ENCODE results near the gene TXLNG.
"Not testable (repeated sequence)": the region's sequence is repeated elsewhere in the genome, so short reads cannot be mapped to it uniquely, and the experiment has no call there.

The TXLNG gene

DNA sequence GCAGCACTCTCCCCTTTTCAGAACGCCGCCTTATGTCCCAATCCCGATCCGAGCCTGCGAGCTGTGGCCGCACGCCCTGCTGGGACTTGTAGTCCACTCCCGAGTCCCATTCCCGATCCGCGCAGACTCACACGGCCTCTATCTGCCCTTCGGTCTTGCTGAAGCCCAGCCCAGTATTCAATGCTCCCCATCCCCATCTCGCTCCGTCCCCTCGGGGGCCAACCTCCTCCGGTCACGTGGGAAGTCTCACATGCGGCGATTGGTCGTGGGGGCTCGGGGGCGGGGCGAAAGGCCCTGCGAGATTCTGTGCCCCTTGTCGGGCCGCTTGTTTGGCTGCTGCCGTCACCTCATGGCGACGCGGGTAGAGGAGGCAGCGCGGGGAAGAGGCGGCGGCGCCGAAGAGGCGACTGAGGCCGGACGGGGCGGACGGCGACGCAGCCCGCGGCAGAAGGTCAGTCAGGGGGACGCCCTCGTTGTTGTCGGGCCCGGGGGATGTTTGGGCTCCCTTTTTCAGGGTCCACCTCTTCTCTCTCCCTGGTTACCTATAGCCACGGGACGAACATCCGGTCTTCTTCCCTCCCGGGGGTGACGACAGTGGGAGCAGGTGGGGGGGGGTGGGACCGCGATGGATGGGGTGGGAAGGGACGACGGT, at the start of gene TXLNG:
Gene TXLNG, plus strand, starts transcription at position 328 of the 652 bp plus-strand sequence. Its CDS starts 22 bp downstream, at position 350.
- H3K9ac ChIP-seq (ENCODE audit: low read depth, low read length) = peak within 1 kb of the TSS; percentile 82
- H3K4me1 ChIP-seq (ENCODE audit: insufficient read depth, low read length) = 0 out of 2 replicates have a peak, but pooled peaks cover 6% of the 10 kb centered on the region
- no peaks in the 10 kb centered on the region for H3K9me3 ChIP-seq (ENCODE audit: control insufficient read depth, insufficient read depth, low read length)
- H3K36me3 ChIP-seq (ENCODE audit: insufficient read depth, low read length) = no peaks in the 10 kb centered on the region

DNA sequence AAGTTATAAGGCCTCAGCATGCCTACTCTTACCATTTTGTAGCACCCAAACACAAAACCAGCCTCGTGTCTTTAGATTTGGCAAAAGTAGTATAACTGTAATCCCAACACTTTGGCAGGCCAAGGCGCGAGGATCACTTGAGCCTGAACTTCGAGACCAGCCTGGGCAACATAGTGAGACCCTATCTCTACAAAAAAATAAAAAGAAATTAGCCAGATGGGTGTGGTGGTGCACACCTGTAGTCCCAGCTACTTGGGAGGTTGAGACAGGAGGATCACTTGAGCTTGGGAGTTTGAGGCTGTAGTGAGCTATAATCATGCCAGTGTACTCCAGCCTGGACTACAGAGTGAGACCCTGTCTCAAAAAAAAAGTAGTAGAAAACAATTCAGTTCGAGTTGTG, 49.2 kb upstream of the TXLNG start:
- Histone ChIP-seq H3K9ac (ENCODE audit: low read depth, low read length) (no peak overlapping the region), H3K4me1 (ENCODE audit: insufficient read depth, low read length) (no peaks in the 10 kb centered on the region), H3K9me3 (ENCODE audit: control insufficient read depth, insufficient read depth, low read length) (no peaks in the 10 kb centered on the region), H3K36me3 (ENCODE audit: insufficient read depth, low read length) (peaks cover 19% of the 10 kb centered on the region)

DNA sequence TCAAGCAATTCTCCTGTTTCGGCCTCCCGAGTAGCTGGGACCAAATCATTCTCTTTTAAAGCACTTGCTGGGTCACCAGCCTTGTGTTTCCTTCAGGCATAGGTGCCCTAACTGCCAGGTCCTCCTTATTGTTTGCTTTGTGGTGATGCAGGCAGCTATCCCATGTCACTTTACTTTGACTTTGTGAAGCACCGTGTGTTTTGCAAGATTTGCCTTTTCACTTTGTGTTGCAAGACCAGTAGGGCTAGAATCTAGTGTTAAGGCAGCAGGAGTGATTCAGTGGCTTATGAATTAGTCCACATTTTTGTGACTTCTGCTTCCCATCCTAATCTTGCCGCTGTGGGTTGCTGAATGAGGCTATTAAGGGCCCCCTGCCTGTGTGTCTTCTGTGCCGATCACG, 46.7 kb upstream of the TXLNG start:
- Histone ChIP-seq H3K4me1 (ENCODE audit: insufficient read depth, low read length) (no peaks in the 10 kb centered on the region), H3K9me3 (ENCODE audit: control insufficient read depth, insufficient read depth, low read length) (no peaks in the 10 kb centered on the region), H3K9ac (ENCODE audit: low read depth, low read length) (no peak overlapping the region), H3K36me3 (ENCODE audit: insufficient read depth, low read length) (peaks cover 35% of the 10 kb centered on the region)

DNA sequence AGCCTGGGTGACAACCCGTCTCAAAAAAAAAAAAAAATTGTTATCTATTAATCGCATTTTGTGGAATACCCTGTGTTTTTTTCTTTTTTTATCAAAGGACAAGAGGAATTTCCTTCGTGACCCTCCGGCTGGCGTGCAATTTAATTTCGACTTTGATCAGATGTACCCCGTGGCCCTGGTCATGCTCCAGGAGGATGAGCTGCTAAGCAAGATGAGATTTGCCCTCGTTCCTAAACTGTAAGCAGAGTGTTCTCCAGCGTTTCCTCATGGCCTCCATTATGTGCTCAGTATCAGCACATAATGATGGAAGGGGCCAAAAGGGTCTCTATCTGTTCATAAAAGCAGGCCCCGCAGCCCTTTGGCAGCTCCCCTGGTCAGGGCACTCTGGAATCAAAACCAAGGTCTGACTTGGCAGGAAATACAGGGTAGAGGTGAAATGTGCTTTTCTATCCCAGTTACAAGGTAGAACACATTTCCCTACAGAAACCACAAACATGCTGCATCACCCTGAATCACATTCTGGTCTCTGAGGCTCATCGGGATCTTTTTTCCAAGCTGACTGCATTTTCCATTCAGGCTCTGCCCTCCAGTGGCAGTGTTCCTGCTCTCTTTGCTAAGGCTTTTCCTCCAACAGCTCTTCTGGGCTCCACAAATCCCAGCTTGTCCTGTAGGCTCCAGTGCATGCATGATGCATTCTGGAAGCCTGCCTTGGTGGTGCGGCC, 42.5 kb upstream of the TXLNG start:
- Histone ChIP-seq H3K4me1 (ENCODE audit: insufficient read depth, low read length) (no peaks in the 10 kb centered on the region), H3K36me3 (ENCODE audit: insufficient read depth, low read length) (peaks cover 48% of the 10 kb centered on the region), H3K9me3 (ENCODE audit: control insufficient read depth, insufficient read depth, low read length) (no peaks in the 10 kb centered on the region), H3K9ac (ENCODE audit: low read depth, low read length) (no peak overlapping the region)

DNA sequence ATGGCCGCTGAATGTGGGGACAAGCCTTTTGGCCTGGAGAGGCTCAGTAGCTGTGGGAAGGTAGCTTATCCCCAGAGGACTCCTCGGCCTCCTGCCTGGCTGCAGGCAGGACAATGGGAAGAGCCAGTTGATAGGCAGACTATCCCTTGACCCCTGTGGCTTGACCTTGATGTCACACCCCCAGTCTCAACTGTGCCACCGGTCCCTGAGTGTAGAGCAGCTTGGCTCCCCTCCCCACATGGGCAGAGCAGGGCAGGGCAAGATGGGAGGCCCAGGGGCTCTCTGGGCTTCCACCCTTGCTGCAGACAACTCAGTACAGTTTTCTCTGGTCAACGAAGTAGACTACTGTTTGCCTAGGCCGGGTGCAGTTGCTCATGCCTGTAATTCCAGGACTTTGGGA, 41.2 kb upstream of the TXLNG start:
- peaks cover 48% of the 10 kb centered on the region for H3K36me3 ChIP-seq (ENCODE audit: insufficient read depth, low read length)
- H3K9ac ChIP-seq (ENCODE audit: low read depth, low read length) = no peak overlapping the region
- H3K9me3 ChIP-seq (ENCODE audit: control insufficient read depth, insufficient read depth, low read length) = no peaks in the 10 kb centered on the region
- H3K4me1 ChIP-seq (ENCODE audit: insufficient read depth, low read length) = no peaks in the 10 kb centered on the region

DNA sequence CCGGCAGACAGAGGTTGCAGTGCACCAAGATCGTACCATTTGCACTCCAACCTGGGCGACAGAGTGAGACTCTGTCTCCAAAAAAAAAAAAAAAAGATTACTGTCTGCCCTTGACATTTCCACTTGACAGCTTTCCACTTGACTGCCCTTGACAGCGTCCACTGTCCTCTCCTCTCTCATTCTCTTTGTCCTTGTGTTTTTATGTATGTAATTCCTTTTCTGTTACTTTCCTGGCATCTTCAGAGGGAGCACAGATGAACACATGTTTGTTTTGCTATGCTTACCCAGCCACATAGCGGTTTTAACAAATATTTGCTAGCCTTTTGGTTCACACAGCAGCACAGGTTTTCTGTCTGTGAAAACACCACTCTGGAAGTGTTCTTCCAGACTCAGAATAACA, 40.6 kb upstream of the TXLNG start:
- no peaks in the 10 kb centered on the region for H3K9me3 ChIP-seq (ENCODE audit: control insufficient read depth, insufficient read depth, low read length)
- peaks cover 48% of the 10 kb centered on the region for H3K36me3 ChIP-seq (ENCODE audit: insufficient read depth, low read length)
- H3K4me1 ChIP-seq (ENCODE audit: insufficient read depth, low read length) = no peaks in the 10 kb centered on the region
- H3K9ac ChIP-seq (ENCODE audit: low read depth, low read length) = no peak overlapping the region

DNA sequence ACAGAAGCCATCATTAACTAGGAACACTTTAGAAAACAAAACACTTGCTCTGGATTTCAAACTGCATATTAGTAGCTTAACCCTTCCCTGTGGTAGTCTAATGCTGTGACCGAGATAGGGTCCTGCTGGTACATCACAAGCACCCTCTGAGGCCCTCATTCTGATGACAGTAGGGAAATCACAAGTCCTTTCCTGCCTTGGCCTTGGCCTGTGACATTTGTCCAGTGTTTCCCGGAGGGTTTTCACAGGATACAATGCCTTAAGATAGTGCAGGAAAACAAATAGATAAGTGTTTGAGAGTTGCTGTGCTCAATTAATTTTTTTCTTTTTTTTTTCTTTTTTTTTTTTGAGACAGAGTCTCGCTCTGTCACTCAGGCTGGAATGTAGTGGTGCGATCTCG, 37.8 kb upstream of the TXLNG start:
- Histone ChIP-seq H3K36me3 (ENCODE audit: insufficient read depth, low read length) (peaks cover 39% of the 10 kb centered on the region), H3K4me1 (ENCODE audit: insufficient read depth, low read length) (no peaks in the 10 kb centered on the region)

DNA sequence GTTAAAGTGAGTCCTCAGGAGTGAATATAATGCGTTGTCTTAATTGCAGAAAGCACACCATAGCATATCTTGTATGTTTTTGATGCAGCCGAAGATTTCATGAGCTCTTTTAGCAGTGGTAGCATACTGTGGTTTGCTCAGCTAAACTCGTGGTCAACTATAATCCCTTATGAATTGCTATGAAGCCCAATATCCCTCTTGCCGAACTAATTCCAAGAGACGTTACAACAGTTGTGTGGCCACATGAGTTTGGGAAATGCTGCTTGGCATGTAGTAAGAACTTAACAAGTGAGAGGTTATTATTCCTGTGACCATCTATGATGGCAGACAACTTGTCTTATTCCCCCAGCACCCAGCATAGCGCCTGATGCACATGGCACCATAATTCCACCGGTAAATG, 36.1 kb upstream of the TXLNG start:
- Histone ChIP-seq H3K9me3 (ENCODE audit: control insufficient read depth, insufficient read depth, low read length) (no peaks in the 10 kb centered on the region), H3K9ac (ENCODE audit: low read depth, low read length) (no peak overlapping the region), H3K4me1 (ENCODE audit: insufficient read depth, low read length) (no peaks in the 10 kb centered on the region), H3K36me3 (ENCODE audit: insufficient read depth, low read length) (peaks cover 28% of the 10 kb centered on the region)

More for the DNA sequence above, 37.8 kb upstream of the TXLNG start:
- H3K9ac ChIP-seq (ENCODE audit: low read depth, low read length) = no peak overlapping the region
- H3K9me3 ChIP-seq (ENCODE audit: control insufficient read depth, insufficient read depth, low read length) = no peaks in the 10 kb centered on the region

DNA sequence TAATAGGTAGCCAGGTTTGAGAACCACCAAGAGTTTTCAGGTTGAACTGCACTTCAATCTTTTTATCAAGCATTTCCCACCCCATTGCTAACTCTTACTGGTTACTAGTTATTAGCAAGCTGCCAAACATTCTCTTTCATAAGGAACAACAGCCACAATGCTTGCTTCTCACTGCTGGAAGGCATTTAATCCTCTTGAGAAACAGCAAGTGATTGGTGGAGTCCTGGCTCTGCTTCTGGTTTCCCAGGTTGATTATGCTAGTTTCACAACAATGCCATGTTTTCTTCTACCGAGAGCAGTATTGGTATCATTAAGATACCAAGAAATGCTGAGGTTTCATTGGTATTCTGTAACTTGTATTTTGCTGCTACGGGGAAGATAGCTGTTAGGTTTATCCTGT, 32.2 kb upstream of the TXLNG start:
- Histone ChIP-seq H3K9me3 (ENCODE audit: control insufficient read depth, insufficient read depth, low read length) (no peaks in the 10 kb centered on the region), H3K9ac (ENCODE audit: low read depth, low read length) (no peak overlapping the region), H3K36me3 (ENCODE audit: insufficient read depth, low read length) (peaks cover 21% of the 10 kb centered on the region), H3K4me1 (ENCODE audit: insufficient read depth, low read length) (no peaks in the 10 kb centered on the region)

DNA sequence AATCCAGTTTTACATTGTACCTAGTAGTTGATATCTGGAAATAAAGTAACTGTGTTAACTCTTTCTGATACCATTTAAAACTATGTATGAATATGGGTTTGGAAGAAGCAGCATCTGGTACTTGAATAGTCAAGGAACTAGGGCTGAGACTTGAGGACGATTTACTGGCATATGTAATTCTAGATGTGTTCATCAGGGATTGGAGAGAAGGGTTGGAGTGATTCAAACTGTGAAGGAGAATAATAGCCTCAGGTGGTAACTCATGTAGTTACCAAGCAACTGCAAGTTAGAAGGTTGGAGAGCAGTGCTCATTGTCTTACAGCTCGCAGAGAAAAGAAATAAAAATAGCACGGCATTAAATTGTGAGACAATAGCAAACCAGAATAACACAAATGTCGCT, 29.5 kb upstream of the TXLNG start:
- Histone ChIP-seq H3K9me3 (ENCODE audit: control insufficient read depth, insufficient read depth, low read length) (no peaks in the 10 kb centered on the region), H3K9ac (ENCODE audit: low read depth, low read length) (no peak overlapping the region), H3K36me3 (ENCODE audit: insufficient read depth, low read length) (peaks cover 30% of the 10 kb centered on the region)

DNA sequence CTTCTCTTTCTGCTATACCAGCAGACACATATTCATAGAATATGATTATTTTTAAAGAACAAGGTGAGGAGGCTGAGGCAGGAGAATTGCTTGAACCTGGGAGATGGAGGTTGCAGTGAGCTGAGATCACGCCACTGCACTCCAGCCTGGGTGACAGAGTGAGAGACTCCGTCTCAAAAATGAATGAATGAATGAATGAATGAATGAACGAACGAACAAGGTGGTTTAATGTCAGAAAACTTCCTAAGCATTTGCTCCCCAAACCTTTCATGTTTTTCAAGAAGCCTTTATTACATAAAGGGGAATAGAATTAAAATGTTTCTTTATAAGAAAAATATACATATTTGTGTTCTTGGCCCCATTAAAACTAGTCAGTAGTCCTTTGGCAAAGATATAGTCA, 24.8 kb upstream of the TXLNG start:
- not testable (repeated sequence) for H3K9ac ChIP-seq (ENCODE audit: low read depth, low read length); H3K9me3 ChIP-seq (ENCODE audit: control insufficient read depth, insufficient read depth, low read length); H3K4me1 ChIP-seq (ENCODE audit: insufficient read depth, low read length)
- H3K36me3 ChIP-seq (ENCODE audit: insufficient read depth, low read length) = peaks cover 16% of the 10 kb centered on the region

More for the DNA sequence above, 29.5 kb upstream of the TXLNG start:
- no peaks in the 10 kb centered on the region for H3K4me1 ChIP-seq (ENCODE audit: insufficient read depth, low read length)

DNA sequence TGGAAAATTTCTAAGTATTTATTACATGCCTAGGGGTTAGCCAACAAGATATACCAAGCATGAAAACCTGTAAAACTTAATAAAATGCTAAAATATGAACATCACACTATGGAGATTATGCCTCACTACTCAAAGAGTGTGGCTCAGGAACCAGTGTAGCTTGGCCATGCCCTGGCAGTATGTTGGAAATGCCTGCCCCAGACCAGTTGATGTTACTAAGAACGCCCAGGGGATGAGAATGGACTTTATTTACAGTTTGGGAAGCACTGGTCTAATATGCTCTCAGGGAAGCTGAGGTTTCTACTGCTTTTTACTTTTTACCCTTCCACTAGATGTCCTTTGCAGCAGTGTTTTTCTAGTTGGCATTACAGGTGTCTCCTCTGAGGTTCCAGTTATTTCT, 23.7 kb upstream of the TXLNG start:
- Histone ChIP-seq H3K4me1 (ENCODE audit: insufficient read depth, low read length) (no peaks in the 10 kb centered on the region), H3K36me3 (ENCODE audit: insufficient read depth, low read length) (peaks cover 13% of the 10 kb centered on the region), H3K9ac (ENCODE audit: low read depth, low read length) (no peak overlapping the region), H3K9me3 (ENCODE audit: control insufficient read depth, insufficient read depth, low read length) (no peaks in the 10 kb centered on the region)

DNA sequence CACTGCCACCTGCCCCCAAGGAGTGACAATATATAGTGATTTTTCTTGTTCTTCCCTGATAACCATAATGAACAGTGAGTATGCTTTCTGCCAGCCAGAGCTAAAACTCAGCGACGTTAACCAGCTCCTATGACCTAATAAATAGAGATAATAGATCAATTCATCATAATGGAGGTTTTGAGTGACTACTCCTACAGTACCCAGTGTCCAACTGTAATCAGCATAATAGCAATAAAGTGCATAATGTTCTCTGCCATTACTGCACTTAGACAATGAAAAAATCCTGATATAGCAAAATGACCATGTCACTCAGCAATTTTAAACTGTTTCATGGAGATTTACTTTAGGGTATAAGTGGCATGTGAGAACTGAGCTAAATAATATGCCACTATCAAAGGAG, 20.7 kb upstream of the TXLNG start:
- Histone ChIP-seq H3K9me3 (ENCODE audit: control insufficient read depth, insufficient read depth, low read length) (peaks cover 5% of the 10 kb centered on the region; the same call in 1 of the 2 replicates), H3K9ac (ENCODE audit: low read depth, low read length) (no peak overlapping the region)

DNA sequence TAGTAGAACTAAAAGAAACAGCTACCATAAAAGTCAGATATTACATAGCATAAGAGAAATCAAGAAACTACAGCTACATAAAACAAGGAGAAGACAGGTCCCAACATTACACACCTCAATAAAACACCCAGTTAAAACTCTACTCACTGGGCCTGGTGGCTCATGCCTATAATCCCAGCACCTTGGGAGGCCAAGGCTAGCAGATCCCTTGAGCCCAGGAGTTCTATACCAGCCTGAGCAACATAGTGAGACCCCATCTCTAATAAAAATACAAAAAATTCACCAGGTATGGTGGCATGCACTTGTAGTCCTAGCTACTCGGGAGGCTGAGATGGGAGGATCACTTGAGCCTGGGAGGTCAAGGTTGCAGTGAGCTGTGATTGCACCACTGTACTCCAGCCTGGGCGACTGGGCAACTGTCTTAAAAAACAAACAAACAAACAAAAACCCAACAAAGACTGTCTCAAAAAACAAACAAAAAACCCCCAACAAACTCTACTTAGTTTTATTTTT, 15.2 kb upstream of the TXLNG start:
- Histone ChIP-seq H3K9ac (ENCODE audit: low read depth, low read length) (no peak overlapping the region), H3K36me3 (ENCODE audit: insufficient read depth, low read length) (no peaks in the 10 kb centered on the region; the same call in 1 of the 2 replicates), H3K9me3 (ENCODE audit: control insufficient read depth, insufficient read depth, low read length) (peaks cover 5% of the 10 kb centered on the region; the same call in 1 of the 2 replicates), H3K4me1 (ENCODE audit: insufficient read depth, low read length) (peaks cover 15% of the 10 kb centered on the region; the same call in 1 of the 2 replicates)

More for the DNA sequence above, 20.7 kb upstream of the TXLNG start:
- Histone ChIP-seq H3K36me3 (ENCODE audit: insufficient read depth, low read length) (no peaks in the 10 kb centered on the region; the same call in 1 of the 2 replicates), H3K4me1 (ENCODE audit: insufficient read depth, low read length) (peaks cover 3% of the 10 kb centered on the region; the same call in 1 of the 2 replicates)
